ENCODE results near the gene SYT17. TPM values are rescaled to one million over a fixed set of nuclear protein-coding genes. Genes with fewer than 3 reads are reported as not detected.

The SYT17 gene
- polyA plus RNA-seq, 1 donor (not counting 4 experiments of a cell fraction or from before 2014, with no cell fraction given), result not detected

DNA sequence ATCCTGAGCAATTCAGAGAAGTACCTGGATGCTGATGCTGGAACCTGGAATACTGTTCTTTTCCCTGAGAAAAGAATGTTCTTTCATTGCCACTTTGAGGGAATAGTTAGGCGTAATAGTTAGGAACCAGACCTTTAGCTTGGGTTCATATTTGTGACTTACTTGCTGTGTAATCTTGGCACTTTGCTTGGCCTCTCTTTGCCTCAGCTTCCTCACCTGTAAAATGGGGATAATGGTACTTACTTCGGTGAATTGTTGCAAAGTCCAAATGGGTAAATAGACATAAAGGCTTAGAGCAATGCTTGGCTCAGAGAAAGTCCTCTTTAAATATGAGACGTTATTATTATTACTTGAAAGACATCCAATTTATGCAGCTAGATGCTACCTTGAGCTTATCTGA lies 62.5 kb downstream of the SYT17 start:
- H3K9ac ChIP-seq (ENCODE audit: control insufficient read depth, extremely low read depth, insufficient read depth, low read length), result no peak overlapping the region
- H3K4me2 ChIP-seq (ENCODE audit: control insufficient read depth, extremely low read depth, insufficient read depth, low read depth, low read length), result no peak overlapping the region
- no peak overlapping the region for H3K27ac ChIP-seq (ENCODE audit: control insufficient read depth, insufficient read depth, low read length)
- H3K4me1 ChIP-seq (ENCODE audit: control insufficient read depth, extremely low read depth, insufficient read depth, low read length), result no peaks in the 10 kb centered on the region
- H4K20me1 ChIP-seq (ENCODE audit: control insufficient read depth, extremely low read depth, insufficient read depth, low read length), result no peaks in the 10 kb centered on the region
- no peaks in the 10 kb centered on the region for H3K36me3 ChIP-seq (ENCODE audit: control insufficient read depth in 2 of 2, extremely low read depth in 1 of 2, insufficient read depth in 2 of 2, low read length in 2 of 2)
- no peaks in the 10 kb centered on the region for H3K79me2 ChIP-seq (ENCODE audit: control insufficient read depth, insufficient read depth, low read length)
- FAIRE-seq (no peak), DNase-seq (ENCODE audit: low read depth, low spot score) (no peak)
- no peak for TF ChIP-seq CTCF (optimal IDR thresholded peaks at IDR 0.05 in 1 of 3, IDR thresholded peaks at IDR 0.05 in 1 of 3, conservative IDR thresholded peaks at IDR 0.05 in 1 of 3; ENCODE audit: extremely low read depth in 1 of 3, insufficient read depth in 2 of 3, low read length in 3 of 3)
- TF ChIP-seq EZH2 (IDR thresholded peaks at IDR 0.05; ENCODE audit: low read length), result no peak
- H3K4me3 ChIP-seq (ENCODE audit: control insufficient read depth in 2 of 3, extremely low read depth in 1 of 3, insufficient read depth in 2 of 3, low read depth in 1 of 3, low read length in 3 of 3), result no peak overlapping the region
- H3K9me1 ChIP-seq (ENCODE audit: control insufficient read depth, extremely low read depth, insufficient read depth, low read length), result no peaks in the 10 kb centered on the region
- dilution Hi-C loops (cut with MboI; ENCODE audit: extremely low pct_ligation_motif_present, low sequenced_read_pairs), result no loop called here
- no peak overlapping the region for H2AFZ ChIP-seq (ENCODE audit: control insufficient read depth, low read length)
- H3K27me3 ChIP-seq (ENCODE audit: control insufficient read depth, extremely low read depth, insufficient read depth, low read length), result no peaks in the 10 kb centered on the region
- H3K9me3 ChIP-seq (ENCODE audit: control insufficient read depth, low read depth, low read length), result no peaks in the 10 kb centered on the region

GRCh38 chr16:19231881-19232280 lies 63.8 kb downstream of the SYT17 start:
- Histone ChIP-seq H3K4me2 (ENCODE audit: control insufficient read depth, extremely low read depth, insufficient read depth, low read depth, low read length) (no peak overlapping the region), H3K27ac (ENCODE audit: control insufficient read depth, insufficient read depth, low read length) (no peak overlapping the region), H3K27me3 (ENCODE audit: control insufficient read depth, extremely low read depth, insufficient read depth, low read length) (no peaks in the 10 kb centered on the region), H3K9me1 (ENCODE audit: control insufficient read depth, extremely low read depth, insufficient read depth, low read length) (no peaks in the 10 kb centered on the region), H3K9me3 (ENCODE audit: control insufficient read depth, low read depth, low read length) (no peaks in the 10 kb centered on the region), H3K79me2 (ENCODE audit: control insufficient read depth, insufficient read depth, low read length) (no peaks in the 10 kb centered on the region), H2AFZ (ENCODE audit: control insufficient read depth, low read length) (no peak overlapping the region), H4K20me1 (ENCODE audit: control insufficient read depth, extremely low read depth, insufficient read depth, low read length) (no peaks in the 10 kb centered on the region), H3K4me3 (ENCODE audit: control insufficient read depth in 2 of 3, extremely low read depth in 1 of 3, insufficient read depth in 2 of 3, low read depth in 1 of 3, low read length in 3 of 3) (no peak overlapping the region), H3K36me3 (ENCODE audit: control insufficient read depth in 2 of 2, extremely low read depth in 1 of 2, insufficient read depth in 2 of 2, low read length in 2 of 2) (no peaks in the 10 kb centered on the region), H3K9ac (ENCODE audit: control insufficient read depth, extremely low read depth, insufficient read depth, low read length) (no peak overlapping the region), H3K4me1 (ENCODE audit: control insufficient read depth, extremely low read depth, insufficient read depth, low read length) (no peaks in the 10 kb centered on the region)
- FAIRE-seq (no peak), DNase-seq (ENCODE audit: low read depth, low spot score) (no peak)
- dilution Hi-C loops (cut with MboI; ENCODE audit: extremely low pct_ligation_motif_present, low sequenced_read_pairs), result no loop called here
- TF ChIP-seq EZH2 (IDR thresholded peaks at IDR 0.05; ENCODE audit: low read length) (no peak), CTCF (optimal IDR thresholded peaks at IDR 0.05 in 1 of 3, IDR thresholded peaks at IDR 0.05 in 1 of 3, conservative IDR thresholded peaks at IDR 0.05 in 1 of 3; ENCODE audit: extremely low read depth in 1 of 3, insufficient read depth in 2 of 3, low read length in 3 of 3) (no peak)
